BE2C (cell line): Measurements from ENCODE around the gene INTS11.

Experiments
- DNase-seq: peaks from one replicate; pipeline ENCODE4 v3.0.0-alpha.2; 2020
- H3K27me3 ChIP-seq: fragments of 250-450 bp; sonication (Bioruptor Pico); 2 replicates; pipeline ENCODE4 v1.5.1; 2020; ENCODE audit warnings: mild to moderate bottlenecking
- H3K36me3 ChIP-seq: fragments of 250-450 bp; sonication (Bioruptor Pico); 2 replicates; pipeline ENCODE4 v1.5.1; 2020; ENCODE audit warnings: mild to moderate bottlenecking
- H3K4me1 ChIP-seq: fragments of 250-450 bp; sonication (Bioruptor Pico); 2 replicates; pipeline ENCODE4 v1.5.1; 2020
- H3K4me3 ChIP-seq: 2 replicates; pipeline ENCODE4 v1.5.1; 2011; ENCODE audit warnings: low read depth, low read length
- H3K9me3 ChIP-seq: fragments of 250-450 bp; sonication (Bioruptor Pico); 2 replicates; pipeline ENCODE4 v1.5.1; 2020
- CTCF ChIP-seq: IDR thresholded peaks from 2 replicates; pipeline ENCODE4 v1.5.1; 2012; ENCODE audit warnings: mild to moderate bottlenecking, low read depth, low read length

Gene INTS11

GRCh38 chr1:1361982-1362423, 37.5 kb upstream of the INTS11 start:
- no peak for TF ChIP-seq CTCF
- DNase-seq: peak; percentile 38
- H3K36me3 ChIP-seq: no peaks in the 10 kb centered on the region

GRCh38 chr1:1361233-1361981, 36.9 kb upstream of the INTS11 start:
- Histone ChIP-seq H3K4me1 (peaks cover 10% of the 10 kb centered on the region), H3K36me3 (no peaks in the 10 kb centered on the region), H3K4me3 (no peak overlapping the region), H3K9me3 (no peaks in the 10 kb centered on the region), H3K27me3 (no peaks in the 10 kb centered on the region)
- DNase-seq: peak; percentile 10
- no peak for TF ChIP-seq CTCF

More at GRCh38 chr1:1361982-1362423, 37.5 kb upstream of the INTS11 start:
- H3K9me3 ChIP-seq: no peaks in the 10 kb centered on the region
- no peaks in the 10 kb centered on the region for H3K27me3 ChIP-seq
- peaks cover 10% of the 10 kb centered on the region for H3K4me1 ChIP-seq
- H3K4me3 ChIP-seq: no peak overlapping the region

- peak; percentile 9 for DNase-seq
- Histone ChIP-seq H3K36me3 (no peaks in the 10 kb centered on the region), H3K4me1 (peaks cover 10% of the 10 kb centered on the region), H3K9me3 (no peaks in the 10 kb centered on the region), H3K4me3 (no peak overlapping the region), H3K27me3 (no peaks in the 10 kb centered on the region)
- no peak for TF ChIP-seq CTCF
Observed at GRCh38 chr1:1360506-1361169, 36.2 kb upstream of the INTS11 start.

GRCh38 chr1:1359664-1360468, 35.4 kb upstream of the INTS11 start:
- no peak for TF ChIP-seq CTCF
- no peaks in the 10 kb centered on the region for H3K9me3 ChIP-seq
- H3K4me3 ChIP-seq: no peak overlapping the region
- H3K4me1 ChIP-seq: peaks cover 10% of the 10 kb centered on the region
- no peaks in the 10 kb centered on the region for H3K27me3 ChIP-seq
- peak; percentile 36 for DNase-seq
- no peaks in the 10 kb centered on the region for H3K36me3 ChIP-seq

- no peak for TF ChIP-seq CTCF
- no peaks in the 10 kb centered on the region for H3K9me3 ChIP-seq
- H3K4me1 ChIP-seq: peaks cover 10% of the 10 kb centered on the region
- no peaks in the 10 kb centered on the region for H3K36me3 ChIP-seq
- no peaks in the 10 kb centered on the region for H3K27me3 ChIP-seq
- H3K4me3 ChIP-seq: no peak overlapping the region
- no peak for DNase-seq
Observed at GRCh38 chr1:1359308-1359663, 34.8 kb upstream of the INTS11 start.
